ENCODE results near the gene MYBPHL. TPM values are rescaled to one million over a fixed set of nuclear protein-coding genes. Genes with fewer than 3 reads are reported as not detected.

Gene MYBPHL
- total and polyA plus RNA-seq, 2 experiments from 2014 or later = not detected

DNA sequence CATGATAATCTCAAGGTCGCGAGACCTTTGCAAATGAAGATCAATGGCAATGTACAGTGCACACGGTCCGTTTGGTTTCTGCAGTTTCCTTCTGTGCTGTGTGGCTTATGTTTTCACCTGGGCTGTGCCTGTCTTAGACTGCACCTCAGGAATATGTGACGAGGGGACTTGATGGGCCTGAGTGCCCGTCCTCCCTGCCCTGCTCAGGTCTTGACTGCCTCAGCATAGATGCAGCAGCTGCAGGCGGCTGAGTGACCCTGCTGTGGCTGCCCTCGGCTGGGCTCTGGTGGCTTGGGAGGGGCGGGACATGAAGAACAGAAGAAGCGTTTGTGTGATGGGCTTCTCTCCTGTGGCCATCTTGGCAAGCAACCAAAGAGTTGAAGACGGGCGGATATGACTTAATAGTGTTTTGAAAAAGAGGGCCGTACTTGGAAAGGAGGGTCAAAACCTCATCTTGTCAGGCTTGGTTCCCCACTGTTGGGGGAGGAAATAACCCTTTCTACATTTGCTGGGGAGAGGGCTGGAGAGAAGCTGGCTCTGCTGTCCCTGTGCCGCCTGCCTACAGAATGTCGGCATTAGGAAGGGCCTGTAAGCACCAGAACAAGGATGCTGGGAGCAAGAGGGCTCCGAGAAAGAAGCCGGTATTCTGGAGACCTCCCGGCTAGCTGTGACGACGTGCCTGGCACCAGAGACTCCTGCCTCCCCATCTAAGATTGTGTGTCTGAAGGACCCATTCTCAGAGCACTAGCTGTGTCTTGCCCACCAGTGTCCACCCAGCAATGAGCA lies 7.1 kb downstream of the MYBPHL start:
- Histone ChIP-seq H3K4me1 (ENCODE audit: low read depth) (peaks cover 19% of the 10 kb centered on the region), H3K36me3 (no peaks in the 10 kb centered on the region), H3K27me3 (peaks cover 18% of the 10 kb centered on the region), H3K9me3 (ENCODE audit: low read depth) (no peaks in the 10 kb centered on the region), H3K4me3 (no peak overlapping the region), H3K27ac (no peak overlapping the region)
- DNase-seq (ENCODE audit: low read depth in 1 of 2, low spot score in 1 of 2) = peak in 1 of 2 donors; percentile 93
- TF ChIP-seq, protein P1, sequence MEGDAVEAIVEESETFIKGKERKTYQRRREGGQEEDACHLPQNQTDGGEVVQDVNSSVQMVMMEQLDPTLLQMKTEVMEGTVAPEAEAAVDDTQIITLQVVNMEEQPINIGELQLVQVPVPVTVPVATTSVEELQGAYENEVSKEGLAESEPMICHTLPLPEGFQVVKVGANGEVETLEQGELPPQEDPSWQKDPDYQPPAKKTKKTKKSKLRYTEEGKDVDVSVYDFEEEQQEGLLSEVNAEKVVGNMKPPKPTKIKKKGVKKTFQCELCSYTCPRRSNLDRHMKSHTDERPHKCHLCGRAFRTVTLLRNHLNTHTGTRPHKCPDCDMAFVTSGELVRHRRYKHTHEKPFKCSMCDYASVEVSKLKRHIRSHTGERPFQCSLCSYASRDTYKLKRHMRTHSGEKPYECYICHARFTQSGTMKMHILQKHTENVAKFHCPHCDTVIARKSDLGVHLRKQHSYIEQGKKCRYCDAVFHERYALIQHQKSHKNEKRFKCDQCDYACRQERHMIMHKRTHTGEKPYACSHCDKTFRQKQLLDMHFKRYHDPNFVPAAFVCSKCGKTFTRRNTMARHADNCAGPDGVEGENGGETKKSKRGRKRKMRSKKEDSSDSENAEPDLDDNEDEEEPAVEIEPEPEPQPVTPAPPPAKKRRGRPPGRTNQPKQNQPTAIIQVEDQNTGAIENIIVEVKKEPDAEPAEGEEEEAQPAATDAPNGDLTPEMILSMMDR (IDR thresholded peaks at IDR 0.05; ENCODE audit: low read depth, low read length) = no peak

DNA sequence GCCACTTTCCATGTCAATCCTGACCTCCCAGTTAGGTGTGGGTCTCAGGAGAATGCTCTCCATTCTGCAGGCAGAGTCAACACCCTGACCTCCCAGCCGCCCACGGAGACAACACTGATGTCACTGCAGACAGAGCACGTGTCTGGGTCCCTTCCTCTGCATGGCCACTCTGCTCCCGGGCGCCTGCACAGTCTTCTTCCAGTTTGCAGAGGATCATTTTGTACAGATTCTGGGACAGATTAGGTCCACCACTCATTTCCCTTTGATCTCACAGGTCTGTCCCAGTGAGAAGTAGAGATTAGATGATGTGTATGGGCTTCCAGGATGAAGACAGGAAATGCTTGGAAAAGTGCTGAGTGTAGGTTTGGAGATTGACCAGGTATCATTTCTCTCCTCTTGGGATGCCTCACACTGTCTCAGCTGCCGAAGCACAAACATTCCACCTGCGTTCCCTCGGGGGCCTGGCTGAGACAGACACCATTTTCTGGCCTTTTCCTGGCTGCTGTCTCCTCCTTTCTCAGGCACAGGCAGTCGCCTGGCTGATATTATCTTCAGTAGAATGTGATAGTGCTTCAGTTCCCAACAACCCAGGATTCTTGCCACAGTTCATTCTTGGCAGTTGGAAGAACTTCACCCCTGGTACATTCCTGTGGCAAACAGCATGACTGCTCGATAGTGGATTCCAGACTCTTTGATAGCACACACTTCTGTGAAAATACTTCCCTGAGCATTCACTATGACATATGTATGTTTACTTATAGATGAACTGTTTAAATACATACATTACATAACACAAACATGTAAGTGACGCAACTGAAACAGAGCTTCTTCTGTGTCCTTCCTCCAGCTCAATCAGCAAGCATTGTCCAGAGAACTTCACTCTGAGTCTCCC lies 7.9 kb downstream of the MYBPHL start:
- no peaks in the 10 kb centered on the region for H3K36me3 ChIP-seq
- no peak overlapping the region for H3K27ac ChIP-seq
- H3K4me1 ChIP-seq (ENCODE audit: low read depth) = peaks cover 19% of the 10 kb centered on the region
- DNase-seq (ENCODE audit: low read depth in 1 of 2, low spot score in 1 of 2) = peak in 1 of 2 donors; percentile 94
- H3K9me3 ChIP-seq (ENCODE audit: low read depth) = no peaks in the 10 kb centered on the region
- peaks cover 16% of the 10 kb centered on the region for H3K27me3 ChIP-seq
- TF ChIP-seq, protein P1 (IDR thresholded peaks at IDR 0.05; ENCODE audit: low read depth, low read length) = no peak
- H3K4me3 ChIP-seq = no peak overlapping the region

DNA sequence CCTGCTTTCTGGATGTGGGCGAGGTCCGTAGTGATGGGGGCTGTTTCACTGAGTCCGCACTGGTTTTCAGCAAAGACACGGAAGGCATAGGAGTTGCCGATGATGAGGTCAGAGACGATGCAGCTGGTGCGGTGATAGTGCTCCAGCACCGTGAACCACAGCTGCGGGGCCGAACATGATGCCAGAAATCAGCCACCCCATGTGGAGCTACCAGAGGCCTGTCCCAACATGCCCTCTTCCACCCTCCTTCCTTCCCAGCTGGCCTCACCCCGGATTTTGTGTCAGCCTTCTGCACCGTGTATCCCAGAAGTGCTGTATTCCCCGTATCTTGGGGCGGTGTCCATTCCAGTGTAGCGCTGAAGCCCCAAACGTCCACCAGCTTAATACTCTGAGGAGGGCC lies 10.0 kb downstream of the MYBPHL start:
- no peak overlapping the region for H3K4me3 ChIP-seq
- H3K36me3 ChIP-seq = no peaks in the 10 kb centered on the region
- H3K4me1 ChIP-seq (ENCODE audit: low read depth) = peaks cover 19% of the 10 kb centered on the region
- H3K27me3 ChIP-seq = peaks cover 4% of the 10 kb centered on the region
- no peak overlapping the region for H3K27ac ChIP-seq
- DNase-seq (ENCODE audit: low read depth in 1 of 2, low spot score in 1 of 2) = no peak
- no peaks in the 10 kb centered on the region for H3K9me3 ChIP-seq (ENCODE audit: low read depth)
- TF ChIP-seq, protein P1 (IDR thresholded peaks at IDR 0.05; ENCODE audit: low read depth, low read length) = no peak

DNA sequence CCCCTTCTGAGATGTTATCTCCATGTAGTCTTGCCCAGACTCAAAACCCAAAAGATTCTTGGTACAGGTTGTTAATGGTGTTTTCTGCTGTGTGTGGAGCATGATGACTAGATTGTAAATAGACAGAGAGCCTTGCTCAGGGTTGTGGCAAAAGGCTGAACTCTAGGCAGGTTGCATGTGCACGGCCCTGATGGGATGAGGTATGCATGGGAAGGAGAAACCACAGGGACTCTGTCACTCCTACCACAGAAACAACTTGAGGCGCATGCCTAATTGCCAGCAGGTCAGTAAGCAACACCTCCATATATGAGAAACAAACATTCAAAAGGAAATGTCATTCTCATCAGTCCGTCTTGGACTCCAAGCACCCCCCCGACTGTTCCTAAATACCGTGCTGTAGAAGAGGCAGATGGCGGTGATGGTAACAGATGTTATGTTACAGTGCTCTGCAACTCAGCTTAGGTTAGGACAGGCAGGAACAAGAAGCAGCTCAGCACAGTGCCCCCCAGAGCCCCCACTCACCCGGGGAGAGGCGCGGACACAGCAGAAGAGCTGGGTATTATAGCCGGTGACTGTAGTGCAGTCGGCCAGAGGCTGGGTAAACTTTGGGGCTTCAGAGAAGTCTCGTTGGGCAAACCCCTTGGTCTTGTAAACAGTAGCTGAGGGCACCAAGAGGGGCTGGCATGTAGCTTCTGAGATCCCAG lies 10.9 kb downstream of the MYBPHL start:
- H3K27ac ChIP-seq = no peak overlapping the region
- DNase-seq (ENCODE audit: low read depth in 1 of 2, low spot score in 1 of 2) = no peak
- no peaks in the 10 kb centered on the region for H3K9me3 ChIP-seq (ENCODE audit: low read depth)
- no peaks in the 10 kb centered on the region for H3K36me3 ChIP-seq
- TF ChIP-seq, protein P1 (IDR thresholded peaks at IDR 0.05; ENCODE audit: low read depth, low read length) = no peak
- peaks cover 21% of the 10 kb centered on the region for H3K4me1 ChIP-seq (ENCODE audit: low read depth)
- no peak overlapping the region for H3K4me3 ChIP-seq
- H3K27me3 ChIP-seq = peaks cover 4% of the 10 kb centered on the region

DNA sequence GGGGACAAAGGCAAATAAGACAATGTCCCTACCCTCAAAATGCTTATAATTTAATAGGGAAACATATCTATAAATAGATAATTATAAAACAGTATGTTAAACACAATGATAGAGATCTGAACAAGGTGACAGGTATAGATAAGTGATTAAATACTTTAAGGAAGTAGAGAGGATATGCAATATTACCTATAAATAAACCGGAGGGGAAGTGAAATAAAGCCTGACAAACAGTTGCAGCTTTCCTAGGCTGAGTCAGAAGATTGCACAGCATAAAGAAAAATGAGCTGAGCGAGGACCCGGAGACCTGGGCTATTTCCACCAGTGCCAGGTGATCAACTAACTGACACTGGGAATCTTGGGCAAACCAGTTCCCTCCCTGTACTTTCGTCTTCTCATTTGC lies 12.3 kb downstream of the MYBPHL start:
- no peaks in the 10 kb centered on the region for H3K9me3 ChIP-seq (ENCODE audit: low read depth)
- H3K4me1 ChIP-seq (ENCODE audit: low read depth) = peaks cover 19% of the 10 kb centered on the region
- H3K36me3 ChIP-seq = no peaks in the 10 kb centered on the region
- H3K4me3 ChIP-seq = no peak overlapping the region
- H3K27ac ChIP-seq = no peak overlapping the region
- H3K27me3 ChIP-seq = peaks cover 4% of the 10 kb centered on the region
- no peak for DNase-seq (ENCODE audit: low read depth in 1 of 2, low spot score in 1 of 2)
- TF ChIP-seq, protein P1 (IDR thresholded peaks at IDR 0.05; ENCODE audit: low read depth, low read length) = no peak
